ENCODE results near the gene LRBA.

The LRBA gene

DNA sequence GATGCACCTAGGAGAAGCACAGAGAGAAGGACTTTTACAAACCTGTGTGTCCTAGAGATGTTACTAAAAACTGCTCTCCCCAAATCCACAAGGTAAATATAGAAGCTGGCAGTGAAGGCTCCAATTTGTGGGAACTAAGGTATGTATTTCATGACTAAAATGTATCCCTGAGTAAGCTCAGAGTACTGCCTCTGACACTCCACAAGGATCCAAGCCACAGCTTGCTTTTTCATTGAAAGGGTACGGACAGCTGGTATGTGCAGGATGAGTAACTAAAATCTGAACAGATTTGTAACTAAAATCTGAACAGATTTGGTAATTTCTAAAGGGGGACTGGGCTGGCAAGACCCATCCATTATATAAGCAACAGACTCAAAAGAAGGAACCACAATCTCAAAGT, 749.3 kb downstream of the LRBA start:
- DNase-seq (ENCODE audit: low spot score) = no peak

DNA sequence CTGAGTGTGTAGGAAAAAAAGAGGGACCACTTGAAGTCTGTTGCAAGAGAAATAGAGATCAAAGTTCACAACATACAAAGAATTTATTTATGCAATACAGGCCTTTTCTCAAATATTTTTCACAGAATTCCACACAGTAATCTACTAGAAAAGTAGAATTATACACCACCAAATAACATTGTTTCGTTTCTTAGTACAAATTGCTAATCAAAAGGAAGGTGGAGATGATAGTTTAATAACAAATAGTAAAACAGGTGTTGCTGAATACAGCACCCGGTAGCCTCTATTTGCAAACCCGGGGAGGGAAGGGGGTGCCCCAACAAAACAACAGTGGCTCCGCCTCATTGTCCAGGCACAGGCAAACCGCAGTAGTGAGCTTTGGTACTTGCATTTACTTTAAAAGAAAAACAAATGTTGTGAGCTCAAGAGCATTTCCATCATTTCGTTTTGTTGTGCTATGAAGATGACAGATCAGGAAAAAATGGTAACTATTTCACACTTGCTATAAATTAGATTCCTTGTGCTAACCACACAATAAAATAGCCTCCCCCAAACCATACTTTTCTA, 750.4 kb downstream of the LRBA start:
- DNase-seq (ENCODE audit: low spot score) = no peak

DNA sequence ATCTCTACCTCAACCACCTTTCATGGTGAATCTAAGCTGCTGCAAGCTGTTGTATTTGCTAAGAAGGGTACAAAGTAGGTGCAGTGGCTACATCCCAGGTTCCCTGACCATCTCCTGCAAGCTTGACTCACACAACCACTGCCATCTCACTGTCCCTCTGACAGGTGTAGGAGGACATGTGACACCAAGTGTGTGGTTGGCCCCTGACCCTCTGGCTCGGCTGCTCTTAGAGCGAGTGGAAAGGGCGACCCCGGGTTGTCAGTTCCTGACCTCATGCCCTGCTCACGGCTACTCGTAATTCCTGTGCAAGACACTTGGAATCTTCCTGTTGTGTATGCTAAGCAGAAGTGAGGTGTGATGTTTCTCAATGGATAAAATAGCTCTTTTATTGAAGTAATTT, 752.5 kb downstream of the LRBA start:
- no peak for DNase-seq (ENCODE audit: low spot score)

DNA sequence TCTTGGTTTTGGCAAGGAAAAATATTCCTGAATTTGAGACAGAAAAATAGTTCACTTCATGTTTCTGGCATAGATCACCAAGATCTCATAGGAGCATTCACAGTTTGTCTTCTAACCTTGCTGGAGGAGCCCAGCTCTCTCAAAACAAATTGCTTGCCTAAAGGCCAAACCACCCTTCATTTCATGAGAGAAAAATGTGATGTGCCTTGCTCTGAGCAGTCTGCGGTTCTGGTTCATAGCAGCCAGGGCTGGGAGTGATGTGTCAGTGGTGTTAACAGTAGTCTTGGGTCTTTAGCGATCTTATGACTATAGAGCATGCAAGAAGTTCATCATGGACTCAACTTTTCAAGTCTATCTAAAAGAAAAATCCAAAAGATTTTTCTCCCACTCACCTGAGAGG, 753.5 kb downstream of the LRBA start:
- DNase-seq (ENCODE audit: low spot score) = no peak

DNA sequence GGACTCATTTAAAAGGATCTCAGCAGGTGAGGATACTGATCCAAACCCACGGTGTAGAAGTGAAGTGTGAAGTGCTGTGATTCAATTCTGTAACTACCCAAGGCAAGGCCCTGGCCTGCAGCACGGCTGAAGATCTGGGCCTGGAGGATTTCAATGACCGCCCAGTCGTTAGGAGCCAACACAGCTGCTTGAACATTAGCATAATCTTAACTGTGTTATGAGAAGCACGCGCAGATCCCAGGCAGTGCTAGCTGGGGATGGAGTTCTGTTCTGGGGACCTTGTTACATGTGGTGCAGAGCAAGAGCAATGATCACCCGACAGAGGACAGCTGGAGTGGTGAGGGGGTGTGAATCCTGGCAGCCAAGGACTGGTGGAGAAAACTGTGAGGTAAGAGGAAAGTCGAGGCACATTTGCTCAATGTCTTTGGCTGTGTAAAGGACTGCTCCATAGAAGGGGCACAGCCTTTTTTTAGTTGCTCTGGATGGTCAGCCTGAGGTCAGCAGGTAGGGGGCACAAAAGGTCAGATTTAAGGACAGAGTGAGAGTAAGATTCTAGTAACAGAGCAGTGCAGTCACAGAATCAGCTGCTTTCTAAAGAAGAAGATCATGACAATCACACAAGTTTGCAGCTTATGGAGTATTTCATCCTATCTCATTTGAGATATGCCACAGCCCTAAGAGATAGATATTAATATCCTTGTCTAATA, 755.1 kb downstream of the LRBA start:
- DNase-seq (ENCODE audit: low spot score) = no peak

DNA sequence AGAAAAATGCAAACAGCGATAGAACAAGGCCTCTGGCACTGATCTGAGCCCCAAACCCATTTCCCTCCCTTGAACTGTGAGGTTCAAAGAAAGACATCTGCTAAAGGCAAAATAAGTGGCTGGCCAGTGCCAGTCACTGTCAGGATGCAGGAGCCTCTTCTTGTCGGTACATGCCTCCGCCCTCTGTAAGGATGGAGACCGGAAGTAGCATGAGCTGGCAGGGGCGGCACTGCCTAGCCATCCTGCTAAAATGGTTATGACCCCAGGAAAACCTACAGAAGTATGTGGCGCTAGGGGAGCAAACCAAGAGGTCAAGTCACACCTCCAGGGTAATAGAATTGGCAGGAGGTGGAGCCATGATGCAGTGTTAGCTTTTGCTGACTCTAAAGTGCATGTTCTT, 756.5 kb downstream of the LRBA start:
- DNase-seq (ENCODE audit: low spot score) = no peak

DNA sequence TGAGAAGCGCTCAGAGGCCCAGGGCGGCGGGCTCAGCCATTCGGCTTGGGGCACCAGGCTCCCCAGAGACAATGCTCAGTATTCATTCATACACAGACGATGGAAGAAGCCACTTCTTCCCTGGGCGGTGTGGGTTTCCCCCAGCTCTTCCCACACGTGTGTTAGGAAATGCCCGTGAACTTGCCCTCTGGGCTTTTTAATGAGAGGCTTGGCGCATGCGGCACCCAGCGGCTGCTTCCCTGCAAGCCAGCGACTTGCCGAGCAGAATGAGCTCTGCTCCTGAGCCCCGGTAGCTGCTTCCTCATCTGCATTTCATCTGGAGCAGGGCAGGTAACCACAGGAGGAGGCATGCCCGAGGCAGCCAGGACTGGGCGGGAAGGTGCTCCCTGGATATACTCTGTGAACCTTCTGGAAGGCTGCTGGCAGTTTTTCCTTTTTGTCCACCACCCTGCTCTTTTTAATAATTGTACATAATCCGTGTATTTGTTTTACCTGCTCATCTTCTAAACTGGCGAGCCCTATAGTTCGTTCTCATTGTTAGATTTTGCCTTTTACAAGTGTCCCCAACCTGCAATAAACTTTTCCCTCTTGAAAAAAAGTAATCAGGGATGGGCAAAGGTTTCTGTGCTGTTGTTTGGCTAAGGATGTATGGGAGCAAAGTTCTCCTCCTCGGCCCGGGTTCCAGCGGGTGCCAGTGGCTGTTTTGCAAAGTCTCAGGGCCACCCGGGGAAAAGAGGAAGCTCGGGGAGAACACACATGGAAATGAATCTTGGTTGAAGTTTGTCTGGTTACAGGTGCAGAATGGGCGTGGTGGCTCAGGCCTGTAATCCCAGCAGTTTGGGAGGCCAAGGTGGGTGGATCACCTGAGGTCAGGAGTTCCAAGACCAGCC, 758.0 kb downstream of the LRBA start:
- DNase-seq (ENCODE audit: low spot score) = no peak

DNA sequence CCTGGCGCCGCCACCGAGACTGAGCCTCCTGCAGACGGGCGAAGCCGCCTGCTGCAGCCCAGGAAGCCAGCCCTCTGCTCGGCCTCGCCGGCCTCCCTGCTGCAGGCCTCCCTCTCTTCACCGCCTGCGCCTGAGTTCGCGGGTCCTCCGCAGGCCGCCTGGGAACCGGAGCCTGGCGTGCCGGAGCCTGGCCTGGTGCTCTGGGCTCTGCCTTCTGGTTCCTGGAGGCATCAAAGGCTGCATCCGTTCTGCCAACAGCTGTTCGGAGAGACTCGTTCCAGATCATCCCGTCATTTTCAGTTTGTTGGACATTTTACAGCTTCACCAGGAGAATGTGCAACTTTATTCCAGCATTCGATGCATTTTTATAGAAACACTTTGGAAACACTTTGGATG, 758.9 kb downstream of the LRBA start:
- no peak for DNase-seq (ENCODE audit: low spot score)

DNA sequence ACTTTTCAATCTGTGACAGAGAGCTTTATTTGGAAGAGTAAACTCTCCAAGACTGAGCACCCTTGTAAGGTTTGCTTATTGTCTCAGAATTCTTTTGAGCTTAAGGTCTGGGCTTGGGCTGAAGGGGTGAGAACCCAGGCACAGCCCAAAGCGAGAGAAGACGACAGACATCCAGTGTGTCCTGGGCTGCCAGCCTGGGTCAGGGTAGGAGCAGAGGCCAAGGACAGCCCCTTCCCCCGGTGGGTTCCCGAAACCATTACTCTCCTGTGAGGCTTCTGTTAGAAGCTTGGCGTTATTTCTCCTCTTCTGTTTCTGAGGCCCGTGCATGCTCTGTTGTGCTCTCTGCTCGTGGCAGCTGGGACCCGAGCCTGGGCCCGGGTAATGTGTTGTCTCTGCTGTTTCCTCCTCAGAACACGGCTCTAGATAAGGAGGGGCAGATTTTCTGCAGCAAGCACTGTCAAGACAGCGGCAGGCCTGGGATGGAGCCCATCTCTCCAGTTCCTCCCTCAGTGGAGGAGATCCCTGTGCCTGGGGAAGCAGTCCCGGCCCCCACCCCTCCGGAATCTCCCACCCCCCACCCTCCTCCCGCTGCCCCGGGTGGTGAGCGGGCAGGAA, 759.4 kb downstream of the LRBA start:
- DNase-seq (ENCODE audit: low spot score) = no peak

DNA sequence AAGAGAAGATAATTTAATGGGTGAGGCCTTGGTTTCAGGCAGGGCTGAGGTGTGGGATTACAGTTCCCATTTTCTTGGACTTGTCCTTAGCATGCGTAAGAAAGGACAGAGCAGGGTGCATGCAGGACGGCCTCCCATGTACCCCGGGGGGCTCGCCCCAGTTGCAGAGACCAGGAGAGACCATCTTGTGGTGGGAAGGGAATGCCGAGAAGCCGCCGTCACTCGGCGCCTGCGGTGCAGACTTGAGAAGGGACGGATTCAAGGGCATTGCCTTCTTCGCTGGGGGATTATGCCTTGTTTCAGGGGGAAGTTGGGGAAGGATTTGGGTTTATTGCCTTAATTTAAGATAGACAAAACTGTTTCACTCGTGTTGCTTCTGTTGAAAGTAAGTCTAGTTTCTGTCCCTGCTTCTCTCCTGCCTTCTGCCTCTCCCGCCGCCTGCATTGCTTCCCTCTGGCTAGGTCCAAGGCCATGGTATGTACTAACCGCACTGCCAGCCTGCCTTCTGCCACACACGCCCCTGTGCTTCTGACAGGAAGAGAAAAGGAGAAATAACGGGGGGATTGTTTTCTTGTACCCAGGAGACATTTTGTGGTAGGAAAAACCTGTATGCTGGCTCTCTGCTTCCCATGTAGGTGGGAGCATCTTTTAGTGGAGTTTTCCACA, 761.0 kb downstream of the LRBA start:
- no peak for DNase-seq (ENCODE audit: low spot score)

DNA sequence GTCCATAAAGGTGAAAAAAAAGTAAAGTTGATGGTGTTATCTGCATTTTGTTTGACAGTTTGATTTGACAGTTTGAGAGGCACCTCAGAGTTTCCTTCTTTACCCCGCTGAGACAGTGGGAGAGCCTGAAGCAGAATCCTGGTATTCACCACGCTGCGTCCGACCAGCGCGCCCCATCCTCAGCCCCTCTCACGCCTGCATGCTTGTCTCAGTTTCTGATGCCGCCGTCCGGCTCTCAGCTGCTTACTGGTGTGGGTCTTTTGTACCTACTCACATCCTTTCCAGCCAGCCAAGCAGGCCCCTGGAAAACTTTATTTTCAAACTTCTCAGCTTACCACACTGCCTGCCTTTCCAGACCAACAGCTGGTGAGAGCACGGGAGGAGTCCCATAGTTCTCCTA, 761.7 kb downstream of the LRBA start:
- no peak for DNase-seq (ENCODE audit: low spot score)

DNA sequence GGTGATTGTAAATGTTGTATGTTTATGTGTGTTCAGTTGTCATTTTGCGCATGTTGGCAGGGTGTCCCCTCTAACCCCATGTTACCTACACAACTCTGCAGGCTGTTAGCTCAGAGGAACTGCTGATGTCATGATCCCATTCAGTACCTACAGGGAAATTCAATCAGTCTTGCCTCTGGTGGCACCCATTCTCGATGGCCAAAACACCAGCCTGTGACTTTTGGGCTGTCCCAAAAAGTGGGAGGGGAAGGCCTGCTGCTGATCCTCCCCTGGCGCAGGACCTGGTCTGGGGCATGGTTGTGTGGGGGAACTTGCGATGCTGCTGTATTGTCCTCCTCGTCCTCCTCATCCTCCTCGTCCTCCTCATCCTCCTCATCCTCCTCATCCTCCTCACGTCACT, 762.3 kb downstream of the LRBA start:
- DNase-seq (ENCODE audit: low spot score) = no peak

DNA sequence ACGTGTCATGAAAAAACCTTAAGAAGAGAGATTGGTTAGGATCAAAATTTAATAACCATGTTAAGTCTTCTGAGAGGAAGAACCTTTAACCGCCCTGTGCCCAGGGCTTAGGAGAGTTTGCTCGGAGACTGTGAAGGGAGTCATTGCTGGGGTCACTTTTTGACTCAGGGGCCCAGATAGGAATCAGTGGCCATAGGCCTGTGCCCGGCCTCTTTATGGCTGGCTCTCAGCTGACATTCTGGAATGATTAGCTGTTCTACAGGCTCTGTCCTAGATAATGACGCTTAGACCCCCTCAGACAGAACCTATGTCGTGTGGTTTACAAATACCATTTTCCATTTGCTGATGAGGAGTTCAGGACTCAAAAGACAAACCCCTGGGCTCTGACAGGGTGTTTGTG, 762.8 kb downstream of the LRBA start:
- DNase-seq (ENCODE audit: low spot score) = no peak

DNA sequence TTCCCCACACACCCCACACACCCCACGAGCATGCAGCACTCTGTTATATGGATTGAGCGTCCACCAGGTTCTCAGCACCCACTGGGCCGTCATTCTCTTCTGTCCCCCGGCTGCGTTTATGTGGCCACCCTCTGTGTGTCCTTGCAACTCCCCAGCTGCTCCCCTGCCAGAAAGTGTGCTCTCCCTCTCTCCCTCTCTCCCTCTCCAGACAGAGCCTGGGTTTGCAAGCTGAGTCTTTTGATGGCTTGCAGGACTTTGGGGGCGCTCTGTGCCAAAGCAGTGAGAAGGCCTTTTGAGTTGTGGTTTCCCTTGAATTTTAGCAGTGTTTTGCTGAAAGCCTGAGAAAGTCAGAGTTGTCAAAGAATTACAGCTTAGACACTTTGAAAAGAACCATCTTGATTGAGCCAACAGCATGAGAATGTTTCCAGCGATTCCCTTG, 763.3 kb downstream of the LRBA start:
- no peak for DNase-seq (ENCODE audit: low spot score)

DNA sequence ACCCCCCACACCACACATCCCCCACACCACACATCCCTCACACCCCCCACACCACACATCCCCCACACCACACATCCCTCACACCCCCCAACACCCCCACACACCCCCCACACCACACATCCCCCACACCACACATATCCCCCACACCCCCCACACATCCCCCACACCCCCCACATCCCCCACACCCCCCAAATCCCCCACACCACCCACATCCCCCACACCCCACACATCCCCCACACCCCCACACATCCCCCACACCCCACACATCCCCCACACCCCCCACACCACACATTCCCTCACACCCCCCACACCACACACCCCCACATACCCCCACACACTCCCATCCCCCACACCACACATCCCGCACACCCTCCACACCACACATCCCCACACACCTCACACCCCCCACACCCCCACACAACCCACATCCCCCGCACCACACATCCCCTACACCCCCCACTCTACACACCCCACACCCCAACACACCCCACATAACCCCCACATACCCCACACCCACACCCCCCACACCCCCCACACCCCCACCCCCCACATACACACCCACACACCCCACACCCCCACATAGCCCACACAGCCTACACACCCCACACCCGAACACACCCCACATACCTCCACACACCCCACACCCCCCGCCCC, 764.0 kb downstream of the LRBA start:
- no peak for DNase-seq (ENCODE audit: low spot score)

DNA sequence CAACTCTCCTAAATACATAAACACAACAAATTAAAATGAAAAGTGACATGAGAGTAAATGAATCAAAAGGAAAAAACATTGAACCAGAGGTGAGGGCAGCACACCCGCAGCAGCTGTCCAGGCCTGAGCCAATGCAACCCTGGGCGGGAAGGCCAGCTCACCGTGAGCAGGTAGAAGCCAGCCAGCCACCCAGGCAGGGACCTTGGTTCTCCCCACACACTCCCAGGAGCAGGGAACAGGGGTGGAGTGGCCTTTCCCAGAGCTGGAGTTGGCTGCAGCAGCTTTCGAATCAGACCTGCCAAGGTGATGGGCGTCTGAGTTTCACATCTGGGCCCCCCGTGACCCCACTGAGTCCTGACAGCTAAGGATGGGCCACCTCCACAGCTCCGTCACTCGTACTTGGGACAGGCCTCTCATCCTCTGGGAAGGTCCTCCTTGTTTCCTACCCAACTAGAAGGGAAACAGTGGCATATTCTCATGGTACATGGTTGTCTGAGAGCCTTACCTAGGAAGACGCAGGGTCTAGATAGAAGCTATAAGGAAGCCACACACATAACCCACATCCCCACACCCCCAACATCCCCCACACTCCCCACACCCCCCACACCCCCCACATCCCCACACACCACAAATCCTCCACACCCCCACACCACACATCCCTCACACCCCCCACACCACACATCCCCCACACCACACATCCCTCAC, 764.6 kb downstream of the LRBA start:
- no peak for DNase-seq (ENCODE audit: low spot score)

DNA sequence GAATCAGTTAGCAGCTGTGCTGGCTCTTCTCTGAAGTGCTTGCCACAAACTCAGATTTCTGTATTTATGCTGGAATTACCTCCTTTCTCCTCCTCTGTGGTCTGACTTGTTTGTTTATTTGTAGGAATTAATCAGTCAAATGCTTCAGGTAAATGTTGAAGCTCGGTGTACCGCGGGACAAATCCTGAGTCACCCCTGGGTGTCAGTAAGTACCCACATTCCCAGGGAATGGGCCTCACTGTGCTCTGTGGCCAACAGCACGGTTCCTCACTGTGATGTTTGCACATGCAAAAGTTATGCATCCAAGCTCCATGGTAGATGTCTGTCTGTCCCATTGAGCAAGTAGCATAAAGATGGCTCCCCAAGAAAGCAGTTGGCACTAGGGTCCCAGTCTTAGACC, 766.9 kb downstream of the LRBA start:
- DNase-seq (ENCODE audit: low spot score) = no peak

DNA sequence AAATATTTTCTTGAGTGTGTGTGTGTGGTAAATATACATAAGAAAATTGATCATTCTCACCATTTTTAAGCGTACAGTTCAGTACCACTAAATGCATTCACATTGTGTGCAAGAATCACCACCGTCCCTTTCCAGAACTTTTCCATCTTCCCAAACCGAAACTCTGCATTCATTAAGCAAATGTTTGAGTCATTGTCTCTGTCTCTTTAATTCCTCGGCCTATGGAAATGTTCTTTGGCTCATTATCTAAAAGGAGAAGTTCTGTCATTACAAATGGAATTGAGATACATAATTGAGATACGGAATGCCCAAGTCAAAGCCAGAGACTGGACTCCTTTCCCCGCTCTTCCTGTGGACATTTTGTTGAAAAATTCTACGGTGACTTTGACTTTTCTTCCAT, 767.9 kb downstream of the LRBA start:
- no peak for DNase-seq (ENCODE audit: low spot score)

DNA sequence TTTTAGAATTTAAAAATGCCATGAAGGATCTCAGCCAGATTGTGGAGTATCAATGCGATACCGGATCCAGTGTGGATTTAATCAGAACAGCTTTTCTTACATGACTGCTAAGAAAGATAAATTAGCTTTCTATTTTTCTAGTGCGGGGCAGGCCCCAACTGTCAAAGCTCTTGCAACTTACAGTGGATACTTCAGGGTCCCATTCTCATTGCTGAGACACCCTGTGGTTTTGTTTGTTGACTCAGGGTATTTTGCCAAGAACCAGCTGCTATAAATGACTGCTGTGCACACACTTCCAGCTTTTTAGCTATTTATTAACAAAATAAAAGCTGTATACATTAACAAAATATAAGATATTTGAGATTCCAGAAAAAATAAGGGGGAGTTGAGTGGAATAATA, 770.5 kb downstream of the LRBA start:
- no peak for DNase-seq (ENCODE audit: low spot score)

DNA sequence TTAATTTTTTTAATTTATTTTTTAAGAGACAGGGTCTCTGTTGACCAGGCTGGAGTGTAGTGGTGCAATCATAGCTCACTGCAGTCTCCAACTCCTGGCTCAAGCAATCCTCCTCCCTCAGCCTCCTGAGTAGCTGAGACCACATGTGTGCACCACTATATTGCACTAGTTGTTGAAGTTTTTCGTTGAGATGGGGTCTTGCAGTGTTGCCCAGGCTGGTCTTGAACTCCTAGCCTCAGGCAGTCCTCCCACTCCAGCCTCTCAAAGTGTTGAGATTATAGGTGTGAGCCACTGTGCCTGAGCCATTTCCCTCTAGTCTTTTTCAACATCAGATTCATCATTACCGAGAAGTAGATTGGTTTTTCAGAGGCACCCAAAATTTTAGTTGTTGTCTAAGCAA, 771.2 kb downstream of the LRBA start:
- no peak for DNase-seq (ENCODE audit: low spot score)

DNA sequence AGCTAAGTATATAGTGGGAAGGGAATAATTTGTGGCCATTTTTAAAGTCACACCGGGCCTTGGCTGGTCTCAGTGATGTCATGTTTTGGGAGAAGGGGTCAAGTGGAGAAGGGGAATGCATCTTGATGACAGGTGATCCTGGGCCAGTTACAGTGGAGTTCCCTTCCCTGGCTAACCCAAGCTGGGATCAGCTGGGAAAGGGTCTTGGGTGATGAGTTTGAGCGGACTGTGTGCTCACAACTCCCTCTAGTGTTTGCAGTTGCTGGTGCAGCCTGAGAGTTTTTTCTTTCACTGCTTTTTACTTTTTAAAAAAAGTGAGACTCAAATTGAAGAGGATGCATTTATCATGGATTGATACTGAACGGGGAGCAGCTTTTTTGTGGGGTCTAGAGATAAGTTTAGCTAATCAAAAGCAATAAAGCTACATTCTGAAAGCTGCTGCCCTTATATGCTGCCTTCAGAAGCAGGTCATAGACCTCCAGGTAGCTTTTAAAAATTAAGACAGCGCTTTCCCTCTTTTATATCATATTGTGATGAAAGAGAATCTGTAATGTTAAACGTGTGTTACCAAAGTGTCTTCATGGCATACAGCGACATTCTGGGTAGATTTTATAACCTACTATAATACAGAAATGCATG, 772.1 kb downstream of the LRBA start:
- DNase-seq (ENCODE audit: low spot score) = peak; percentile 28

All from activated CD4-positive, alpha-beta T cell treated with anti-CD3 and anti-CD28 coated beads, Interleukin-2, Interleukin-4, amounts not matched to agents 100 ng/mL and 50 ng/mL, durations not matched to agents 16 hours and 8 hours (primary cell).